ENCODE results near the gene SPTBN4. TPM values are rescaled to one million over a fixed set of nuclear protein-coding genes. Genes with fewer than 3 reads are reported as not detected.

The SPTBN4 gene
- total RNA-seq, 1 experiment from 2014 or later = 0.82 TPM

DNA sequence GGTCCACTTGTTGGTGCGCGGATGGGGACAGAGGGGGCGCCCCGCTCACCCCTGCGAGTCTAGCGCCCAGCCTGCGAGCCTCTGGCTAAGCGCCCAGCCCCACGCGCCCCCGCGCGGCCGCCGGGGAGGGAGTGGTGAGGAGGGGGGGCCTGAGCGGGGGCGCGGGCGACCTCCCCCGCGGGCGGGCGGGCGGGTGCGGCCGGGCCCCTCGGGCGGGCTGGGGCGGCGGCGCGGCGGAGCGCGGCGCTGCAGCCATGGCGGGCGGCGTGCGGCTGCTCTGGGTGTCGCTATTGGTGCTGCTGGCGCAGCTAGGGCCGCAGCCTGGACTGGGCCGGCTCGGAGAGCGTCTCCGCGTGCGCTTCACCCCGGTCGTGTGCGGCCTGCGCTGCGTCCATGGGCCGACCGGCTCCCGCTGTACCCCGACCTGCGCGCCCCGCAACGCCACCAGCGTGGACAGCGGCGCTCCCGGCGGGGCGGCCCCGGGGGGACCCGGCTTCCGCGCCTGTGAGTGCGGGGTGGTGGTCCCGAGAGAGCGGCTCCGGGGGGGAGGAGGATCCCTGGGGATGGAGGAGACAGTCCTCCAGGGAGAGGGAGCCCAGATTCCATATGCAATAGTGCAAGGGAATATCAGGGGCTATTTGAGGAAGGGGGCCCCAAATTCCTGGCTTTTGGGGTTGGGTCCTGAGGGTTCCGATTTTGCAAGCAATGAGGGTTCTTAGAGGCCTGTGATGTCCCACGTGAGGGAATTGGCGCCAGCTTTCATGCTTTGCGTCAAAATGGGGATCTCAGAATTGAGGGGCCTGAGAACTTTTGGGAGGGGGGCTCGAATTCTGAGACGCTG is 134.6 kb downstream of the SPTBN4 start, which contains the start of gene LTBP4:
Gene LTBP4, plus strand, starts transcription at position 236 of the 841 bp plus-strand sequence. Its CDS starts 19 bp downstream, at position 255.
- intact Hi-C loops (cut with micrococcal nuclease; ENCODE audit: unreplicated experiment) = loop anchor here (5.0 kb wide), 2 partner anchors 134 to 294 kb away; partner anchors contain the start of genes BLVRB and SPTBN4
- Histone ChIP-seq H3K9me3 (no peaks in the 10 kb centered on the region), H3K36me3 (ENCODE audit: control insufficient read depth, insufficient read depth, low read length) (no peaks in the 10 kb centered on the region), H3K4me1 (peaks cover 47% of the 10 kb centered on the region), H3K4me3 (ENCODE audit: low read depth, low read length) (peak within 1 kb of the TSS; percentile 60), H3K27me3 (replicated peaks; ENCODE audit: control insufficient read depth, insufficient read depth, low read length) (peaks cover 4% of the 10 kb centered on the region; the same call in 1 of the 2 replicates)
- Mint-ChIP-seq H3K4me1 (ENCODE audit: low read depth, unreplicated experiment) (peaks cover 44% of the 10 kb centered on the region), H3K4me3 (ENCODE audit: unreplicated experiment) (peak within 1 kb of the TSS; percentile 87), H3K36me3 (ENCODE audit: insufficient read depth, unreplicated experiment) (peaks cover 23% of the 10 kb centered on the region), H3K27me3 (ENCODE audit: insufficient read depth, unreplicated experiment) (peaks cover 19% of the 10 kb centered on the region), H3K27ac (ENCODE audit: unreplicated experiment) (no peak within 1 kb of the TSS), H3K9me3 (ENCODE audit: unreplicated experiment) (no peaks in the 10 kb centered on the region)
- BruUV-seq (replicated peaks) = no TSS peak
- POLR2A ChIA-PET = no interaction called here
- CTCF ChIA-PET = interaction anchor here (1.0 to 2.1 kb wide), 3 partner anchors 8 to 52 kb away, joined by 4 to 11 read pairs (median 5); no protein-coding TSS in a partner anchor
- TF ChIP-seq, protein P1, sequence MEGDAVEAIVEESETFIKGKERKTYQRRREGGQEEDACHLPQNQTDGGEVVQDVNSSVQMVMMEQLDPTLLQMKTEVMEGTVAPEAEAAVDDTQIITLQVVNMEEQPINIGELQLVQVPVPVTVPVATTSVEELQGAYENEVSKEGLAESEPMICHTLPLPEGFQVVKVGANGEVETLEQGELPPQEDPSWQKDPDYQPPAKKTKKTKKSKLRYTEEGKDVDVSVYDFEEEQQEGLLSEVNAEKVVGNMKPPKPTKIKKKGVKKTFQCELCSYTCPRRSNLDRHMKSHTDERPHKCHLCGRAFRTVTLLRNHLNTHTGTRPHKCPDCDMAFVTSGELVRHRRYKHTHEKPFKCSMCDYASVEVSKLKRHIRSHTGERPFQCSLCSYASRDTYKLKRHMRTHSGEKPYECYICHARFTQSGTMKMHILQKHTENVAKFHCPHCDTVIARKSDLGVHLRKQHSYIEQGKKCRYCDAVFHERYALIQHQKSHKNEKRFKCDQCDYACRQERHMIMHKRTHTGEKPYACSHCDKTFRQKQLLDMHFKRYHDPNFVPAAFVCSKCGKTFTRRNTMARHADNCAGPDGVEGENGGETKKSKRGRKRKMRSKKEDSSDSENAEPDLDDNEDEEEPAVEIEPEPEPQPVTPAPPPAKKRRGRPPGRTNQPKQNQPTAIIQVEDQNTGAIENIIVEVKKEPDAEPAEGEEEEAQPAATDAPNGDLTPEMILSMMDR (IDR thresholded peaks at IDR 0.05; ENCODE audit: insufficient read depth in 1 of 2, low read depth in 1 of 2, low read length in 1 of 2, severe bottlenecking in 1 of 2, unreplicated experiment in 1 of 2) = peak in 1 of 2 experiments; percentile 48
- peak in 1 of 2 experiments; percentile 65 for DNase-seq

DNA sequence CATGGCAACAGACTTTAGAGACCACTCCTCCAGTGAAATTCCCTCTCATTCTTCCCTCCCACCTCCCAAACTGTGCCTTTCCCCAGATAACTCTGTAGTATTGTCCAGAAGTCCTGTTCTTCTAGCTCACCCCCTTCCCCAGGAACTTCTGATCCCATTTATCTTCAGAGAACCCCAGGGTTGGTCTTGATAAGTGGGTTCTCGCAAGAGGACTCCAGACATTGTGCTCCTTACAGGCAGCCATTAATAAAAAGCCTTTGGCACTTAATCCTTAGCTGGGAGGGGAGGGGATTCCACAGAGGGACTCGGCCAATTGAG is 136.2 kb downstream of the SPTBN4 start:
- no peaks in the 10 kb centered on the region for H3K9me3 ChIP-seq
- ChIA-PET POLR2A (interaction anchor here (0.7 to 1.2 kb wide), 2 partner anchors 11 to 114 kb away, joined by 4 to 6 read pairs; partner anchors contain the start of genes COQ8B and ITPKC), CTCF (interaction anchor here (0.6 to 4.3 kb wide), 15 partner anchors 11 to 313 kb away, joined by 3 to 45 read pairs (median 8); partner anchors contain the start of gene RAB4B)
- H3K27me3 ChIP-seq (replicated peaks; ENCODE audit: control insufficient read depth, insufficient read depth, low read length) = peaks cover 2% of the 10 kb centered on the region; the same call in 1 of the 2 replicates
- H3K4me3 ChIP-seq (ENCODE audit: low read depth, low read length) = peak overlapping the region; percentile 3; the same call in 1 of the 2 replicates
- intact Hi-C loops (cut with micrococcal nuclease; ENCODE audit: unreplicated experiment) = loop anchor here (1.0 to 5.0 kb wide), 3 partner anchors 11 to 296 kb away; partner anchors contain the start of genes BLVRB and SPTBN4
- H3K36me3 ChIP-seq (ENCODE audit: control insufficient read depth, insufficient read depth, low read length) = no peaks in the 10 kb centered on the region
- H3K27me3 Mint-ChIP-seq (ENCODE audit: insufficient read depth, unreplicated experiment) = peaks cover 14% of the 10 kb centered on the region
- peaks cover 48% of the 10 kb centered on the region for H3K4me1 Mint-ChIP-seq (ENCODE audit: low read depth, unreplicated experiment)
- TF ChIP-seq, protein P1 (IDR thresholded peaks at IDR 0.05; ENCODE audit: insufficient read depth in 1 of 2, low read depth in 1 of 2, low read length in 1 of 2, severe bottlenecking in 1 of 2, unreplicated experiment in 1 of 2) = no peak
- H3K9me3 Mint-ChIP-seq (ENCODE audit: unreplicated experiment) = no peaks in the 10 kb centered on the region
- H3K27ac Mint-ChIP-seq (ENCODE audit: unreplicated experiment) = peak overlapping the region; percentile 72
- H3K36me3 Mint-ChIP-seq (ENCODE audit: insufficient read depth, unreplicated experiment) = peaks cover 25% of the 10 kb centered on the region
- no peak for DNase-seq
- peaks cover 54% of the 10 kb centered on the region for H3K4me1 ChIP-seq
- no TSS peak for BruUV-seq (replicated peaks)
- H3K4me3 Mint-ChIP-seq (ENCODE audit: unreplicated experiment) = peak overlapping the region; percentile 87
